GM18508 (cell line): ENCODE measurements around the gene VEGFB.

Experiments used
- ATAC-seq: cut with Tn5 transposase; IDR thresholded peaks from one replicate; pipeline ENCODE4 v1.9.1; 2021; ENCODE audit warnings: moderate number of reproducible peaks; ENCODE audit not compliant: insufficient read depth, unreplicated experiment

Gene VEGFB

GRCh38 chr11:64258946-64259532 lies 24.7 kb downstream of the VEGFB start:
- ATAC-seq, result no peak

GRCh38 chr11:64259533-64260067 lies 25.2 kb downstream of the VEGFB start:
- ATAC-seq, result no peak

GRCh38 chr11:64260147-64260708 lies 25.8 kb downstream of the VEGFB start:
- ATAC-seq, result no peak

DNA sequence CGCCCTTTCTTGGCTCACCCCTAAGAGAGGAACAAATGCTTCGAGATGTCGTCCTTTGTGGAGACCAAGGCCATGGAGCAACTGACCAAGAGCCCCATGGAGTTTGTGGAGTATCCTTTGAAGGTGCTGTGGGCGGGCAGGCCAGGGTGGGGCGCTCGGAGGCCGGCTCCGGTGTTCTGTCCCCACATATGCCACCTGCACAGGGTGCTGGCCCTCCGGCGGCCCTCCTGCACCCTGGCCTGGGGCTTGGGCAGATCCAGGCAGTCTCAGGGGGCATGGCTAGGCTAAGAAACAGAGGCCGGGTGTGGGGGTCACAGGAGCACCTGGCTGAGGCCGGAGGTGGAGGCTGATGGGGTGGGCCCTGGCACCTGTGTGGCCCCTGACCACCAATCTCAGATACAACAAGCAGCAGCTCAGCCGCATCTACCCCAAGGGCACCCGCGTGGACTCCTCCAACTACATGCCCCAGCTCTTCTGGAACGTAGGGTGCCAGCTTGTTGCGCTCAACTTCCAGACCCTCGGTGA lies 27.2 kb downstream of the VEGFB start:
- no peak for ATAC-seq

DNA sequence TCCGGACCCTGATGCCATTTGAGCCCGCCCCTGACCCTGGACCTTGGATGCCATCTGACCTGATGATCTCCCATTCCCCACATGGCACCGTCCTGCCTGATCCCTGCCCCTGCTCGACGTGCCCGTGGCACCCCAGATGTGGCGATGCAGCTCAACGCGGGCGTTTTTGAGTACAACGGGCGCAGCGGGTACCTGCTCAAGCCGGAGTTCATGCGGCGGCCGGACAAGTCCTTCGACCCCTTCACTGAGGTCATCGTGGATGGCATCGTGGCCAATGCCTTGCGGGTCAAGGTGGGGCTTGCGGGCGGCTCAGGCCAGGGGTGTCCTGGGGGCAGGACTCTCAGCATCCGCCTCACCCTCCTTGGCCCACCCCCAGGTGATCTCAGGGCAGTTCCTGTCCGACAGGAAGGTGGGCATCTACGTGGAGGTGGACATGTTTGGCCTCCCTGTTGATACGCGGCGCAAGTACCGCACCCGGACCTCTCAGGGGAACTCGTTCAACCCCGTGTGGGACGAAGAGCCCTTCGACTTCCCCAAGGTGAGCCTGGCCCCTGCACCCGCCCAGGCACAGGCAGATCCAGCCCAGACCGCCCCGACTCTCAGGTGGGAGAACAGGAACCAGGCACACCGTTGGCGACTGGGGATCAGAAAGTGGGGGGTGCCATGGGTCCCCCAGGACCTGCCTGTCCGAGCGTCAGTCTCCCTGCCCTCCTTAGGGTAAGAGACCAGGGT lies 28.1 kb downstream of the VEGFB start:
- no peak for ATAC-seq

GRCh38 chr11:64263021-64263946 lies 28.9 kb downstream of the VEGFB start:
- ATAC-seq, result no peak

DNA sequence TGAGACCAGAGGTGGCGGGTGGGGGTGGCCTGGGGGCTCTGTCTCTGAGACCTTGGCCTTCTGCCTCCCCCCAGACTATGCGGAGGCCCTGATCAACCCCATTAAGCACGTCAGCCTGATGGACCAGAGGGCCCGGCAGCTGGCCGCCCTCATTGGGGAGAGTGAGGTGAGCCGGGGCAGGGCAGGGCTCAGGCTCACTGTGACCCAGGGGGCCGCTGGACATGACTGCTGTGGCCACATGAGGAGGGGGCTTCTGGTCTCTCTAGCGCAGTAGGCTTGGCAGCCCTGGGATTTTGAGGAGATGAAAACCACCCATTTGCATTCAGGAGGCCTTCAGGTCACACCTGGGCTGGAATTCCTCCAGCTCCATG lies 29.5 kb downstream of the VEGFB start:
- ATAC-seq, result no peak

- ATAC-seq, result no peak
Measured at GRCh38 chr11:64264371-64264852, 30.0 kb downstream of the VEGFB start.

DNA sequence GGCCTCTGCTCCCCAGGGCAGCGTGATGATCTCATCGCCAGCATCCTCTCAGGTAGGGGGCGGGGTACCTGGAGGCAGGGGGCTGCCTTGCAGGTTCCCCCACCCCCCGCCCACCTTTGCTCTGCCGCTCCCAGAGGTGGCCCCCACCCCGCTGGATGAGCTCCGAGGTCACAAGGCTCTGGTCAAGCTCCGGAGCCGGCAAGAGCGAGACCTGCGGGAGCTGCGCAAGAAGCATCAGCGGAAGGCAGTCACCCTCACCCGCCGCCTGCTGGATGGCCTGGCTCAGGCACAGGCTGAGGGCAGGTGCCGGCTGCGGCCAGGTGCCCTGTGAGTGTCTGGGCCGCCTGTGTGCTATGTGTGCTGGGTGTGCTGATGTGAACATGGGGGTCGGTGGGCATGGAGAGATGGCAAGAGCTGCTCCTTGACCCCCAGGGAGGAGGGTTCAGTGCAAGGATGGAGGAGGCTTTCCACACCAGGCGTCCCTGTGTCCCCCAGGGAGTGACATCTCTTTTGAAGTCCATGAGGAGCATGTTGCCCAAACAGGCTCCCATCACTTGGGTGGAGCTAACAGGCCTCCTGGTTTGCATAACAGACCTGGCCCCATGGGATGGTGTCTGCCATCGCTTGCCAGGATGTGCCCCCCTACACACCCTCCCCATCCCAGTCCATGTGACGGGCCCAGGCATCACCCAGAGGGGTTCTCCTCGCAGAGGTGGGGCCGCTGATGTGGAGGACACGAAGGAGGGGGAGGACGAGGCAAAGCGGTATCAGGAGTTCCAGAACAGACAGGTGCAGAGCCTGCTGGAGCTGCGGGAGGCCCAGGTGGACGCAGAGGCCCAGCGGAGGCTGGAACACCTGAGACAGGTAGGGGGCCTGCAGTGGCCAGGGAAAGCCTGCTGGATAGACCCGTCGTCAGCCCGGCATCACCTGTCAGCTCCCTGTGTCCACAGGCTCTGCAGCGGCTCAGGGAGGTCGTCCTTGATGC lies 31.1 kb downstream of the VEGFB start:
- ATAC-seq, result no peak

DNA sequence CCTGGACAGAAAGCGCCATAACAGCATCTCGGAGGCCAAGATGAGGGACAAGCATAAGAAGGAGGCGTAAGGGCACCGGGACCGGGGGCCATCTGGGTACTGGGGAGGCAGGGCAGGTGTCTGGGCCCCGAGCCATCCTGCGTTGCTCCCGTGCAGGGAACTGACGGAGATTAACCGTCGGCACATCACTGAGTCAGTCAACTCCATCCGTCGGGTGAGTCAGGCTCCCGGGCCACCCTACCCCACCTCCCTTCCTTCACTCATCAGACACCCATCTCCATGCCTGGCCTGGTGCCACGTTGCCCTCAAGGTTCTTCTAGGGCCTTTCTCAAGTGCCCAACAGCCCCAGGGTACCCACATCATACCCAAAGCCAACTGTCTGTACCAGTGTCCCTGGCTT lies 32.0 kb downstream of the VEGFB start:
- ATAC-seq, result no peak

GRCh38 chr11:64267207-64267945 lies 33.0 kb downstream of the VEGFB start:
- no peak for ATAC-seq

- ATAC-seq, result no peak
Measured at GRCh38 chr11:64268025-64268892, 33.9 kb downstream of the VEGFB start.

GRCh38 chr11:64268893-64269539 lies 34.6 kb downstream of the VEGFB start:
- peak; percentile 10 for ATAC-seq

- ATAC-seq, result peak; percentile 38
Measured at GRCh38 chr11:64269540-64270220, 35.3 kb downstream of the VEGFB start.

- no peak for ATAC-seq
Measured at GRCh38 chr11:64275031-64275800, 40.8 kb downstream of the VEGFB start.

GRCh38 chr11:64275841-64276240 lies 41.5 kb downstream of the VEGFB start:
- ATAC-seq, result no peak
